Heart left ventricle (tissue), 13 donors: ENCODE data around the gene COX10.

Source experiments
- POLR2A ChIP-seq, 2 donors: fragments of 450-650 bp; IDR thresholded peaks; one replicate each; pipeline ENCODE4 v1.6.1; 2017; ENCODE audit warnings: antibody characterized with exemption in 2 of 2, mild to moderate bottlenecking in 2 of 2, moderate library complexity in 2 of 2
- TF ChIP-seq, protein P1 (sequence below), 12 donors: fragments of 200-600 bp; sonication (generic) in 4 of 12; IDR thresholded peaks; one replicate each; pipeline versions ENCODE4 v1.5.0 to v1.8.0; 2018 to 2022; ENCODE audit warnings: antibody characterized with exemption in 12 of 12, mild to moderate bottlenecking in 5 of 12
- donor health status: ischemic (EF 13 %, LVEDD 7.1; RV severe dilation, severe dysfunction).
- donor health status: DM: no; HTN: yes; CAD: no.
- donor health status: DM: no; HTN: no; CAD: no.
- donor health status: ischemic (EF 25% LVEDD 6.9; RV normal size, moderate dysfunction).
- donor health status: ischemic (EF 25% LVEDD 5.7; RV mildly dilated, moderate dysfunction).
- donor health status: ischemic (EF 35%, LVEDD 5.7; RV mildly dilated, moderate dysfunction).
- donor health status: nonischemic (EF 11% LVEDD 7.7; RV severe dilation, severe dysfunction).
- donor health status: DM: yes; HTN: yes; CAD: no.
- donor health status: PGD.
- donor health status: ischemic (EF 29% LVEDD 5.4; RV normal size, mild dysfunction).
- donor health status: nonischemic (EF 23%, LVEDD 6.1; RV moderate dilation, normal function).

- no peak for TF ChIP-seq POLR2A (IDR thresholded peaks at IDR 0.05)
- TF ChIP-seq, protein P1, sequence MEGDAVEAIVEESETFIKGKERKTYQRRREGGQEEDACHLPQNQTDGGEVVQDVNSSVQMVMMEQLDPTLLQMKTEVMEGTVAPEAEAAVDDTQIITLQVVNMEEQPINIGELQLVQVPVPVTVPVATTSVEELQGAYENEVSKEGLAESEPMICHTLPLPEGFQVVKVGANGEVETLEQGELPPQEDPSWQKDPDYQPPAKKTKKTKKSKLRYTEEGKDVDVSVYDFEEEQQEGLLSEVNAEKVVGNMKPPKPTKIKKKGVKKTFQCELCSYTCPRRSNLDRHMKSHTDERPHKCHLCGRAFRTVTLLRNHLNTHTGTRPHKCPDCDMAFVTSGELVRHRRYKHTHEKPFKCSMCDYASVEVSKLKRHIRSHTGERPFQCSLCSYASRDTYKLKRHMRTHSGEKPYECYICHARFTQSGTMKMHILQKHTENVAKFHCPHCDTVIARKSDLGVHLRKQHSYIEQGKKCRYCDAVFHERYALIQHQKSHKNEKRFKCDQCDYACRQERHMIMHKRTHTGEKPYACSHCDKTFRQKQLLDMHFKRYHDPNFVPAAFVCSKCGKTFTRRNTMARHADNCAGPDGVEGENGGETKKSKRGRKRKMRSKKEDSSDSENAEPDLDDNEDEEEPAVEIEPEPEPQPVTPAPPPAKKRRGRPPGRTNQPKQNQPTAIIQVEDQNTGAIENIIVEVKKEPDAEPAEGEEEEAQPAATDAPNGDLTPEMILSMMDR (IDR thresholded peaks at IDR 0.05) = no peak
Observed at GRCh38 chr17:14197586-14197985, 128.3 kb downstream of the COX10 start.
